Measurements from ENCODE around the gene RIC1.
A peak's percentile ranks its signal among the peaks of the same experiment; 100 is the strongest.
"Not testable (repeated sequence)": the region's sequence is repeated elsewhere in the genome, so short reads cannot be mapped to it uniquely, and the experiment has no call there.

The RIC1 gene

DNA sequence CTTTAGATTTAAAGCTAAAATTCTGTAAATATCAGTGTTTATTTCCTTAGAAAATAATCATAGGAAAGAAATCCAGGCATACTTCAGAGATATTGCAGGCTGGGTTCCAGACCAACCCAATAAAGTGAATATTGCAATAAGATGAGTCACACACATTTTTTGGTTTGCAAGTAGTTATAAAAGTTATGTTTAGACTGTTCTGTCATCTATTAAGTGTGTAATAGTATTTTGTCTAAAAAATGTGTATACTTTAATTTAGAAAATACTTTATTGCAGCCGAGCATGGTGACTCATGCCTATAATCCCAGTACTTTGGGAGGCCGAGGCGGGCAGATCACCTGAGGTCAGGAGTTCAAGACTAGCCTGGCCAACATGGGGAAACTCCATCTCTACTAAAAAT lies 6.9 kb upstream of the RIC1 start:
- DNase-seq: no peak

DNA sequence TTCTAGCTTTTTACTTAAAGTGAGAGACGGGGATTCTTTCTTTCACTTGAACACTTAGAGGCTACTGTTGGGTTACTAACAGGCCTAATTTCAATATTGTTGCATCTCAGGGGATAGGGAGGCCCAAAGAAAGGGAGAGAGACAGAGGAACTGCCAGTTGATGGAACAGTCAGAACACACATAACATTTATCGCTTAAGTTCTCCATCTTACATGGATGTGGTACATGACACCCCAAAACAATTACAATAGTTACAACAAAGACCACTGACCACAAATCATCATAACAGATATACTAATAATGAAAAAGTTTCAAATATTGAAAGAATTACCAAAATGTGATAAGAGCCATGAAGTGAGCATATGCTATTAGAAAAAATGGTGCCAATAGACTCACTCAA lies 4.3 kb upstream of the RIC1 start:
- DNase-seq: no peak

DNA sequence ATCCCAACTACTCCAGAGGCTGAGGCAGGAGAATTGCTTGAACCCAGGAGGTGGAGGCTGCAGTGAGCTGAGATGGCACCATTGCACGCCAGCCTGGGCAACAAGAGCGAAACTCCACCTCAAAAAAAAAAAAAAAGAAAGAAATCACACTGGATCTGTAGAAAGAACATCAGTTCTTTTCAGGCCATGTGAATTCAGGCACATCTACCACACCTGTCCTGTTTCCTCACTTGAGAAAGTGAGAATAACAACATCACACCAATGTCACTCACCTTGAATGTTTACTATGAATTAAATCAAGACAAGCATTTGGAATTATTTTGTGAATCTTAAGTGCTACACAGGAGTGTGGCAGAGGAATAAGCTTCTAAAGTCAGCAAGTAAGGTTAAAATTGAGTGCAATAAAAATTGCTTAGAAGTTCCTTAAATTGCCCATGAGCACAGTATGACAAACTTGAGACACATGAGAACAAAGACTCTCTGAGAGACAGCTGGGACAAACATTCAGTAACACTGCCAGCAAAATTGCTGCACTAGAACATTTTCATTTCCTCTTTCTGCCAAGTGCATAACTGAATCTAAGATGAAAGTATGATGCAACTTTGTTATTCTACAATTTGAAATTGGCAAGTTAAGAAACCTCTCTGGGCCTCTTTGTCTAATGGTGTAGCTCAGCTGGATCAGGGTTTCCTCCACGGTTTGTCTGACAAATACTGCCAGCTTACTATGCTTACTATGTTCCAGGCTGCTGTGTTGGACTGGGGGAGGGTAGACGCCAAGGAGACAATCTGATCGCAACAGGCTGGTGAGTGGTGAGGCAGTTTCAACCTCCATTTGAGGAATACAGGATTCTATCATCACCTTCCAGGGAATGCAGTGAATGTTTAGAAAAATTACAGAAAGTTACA lies 1.9 kb upstream of the RIC1 start:
- peak; percentile 56 for DNase-seq

DNA sequence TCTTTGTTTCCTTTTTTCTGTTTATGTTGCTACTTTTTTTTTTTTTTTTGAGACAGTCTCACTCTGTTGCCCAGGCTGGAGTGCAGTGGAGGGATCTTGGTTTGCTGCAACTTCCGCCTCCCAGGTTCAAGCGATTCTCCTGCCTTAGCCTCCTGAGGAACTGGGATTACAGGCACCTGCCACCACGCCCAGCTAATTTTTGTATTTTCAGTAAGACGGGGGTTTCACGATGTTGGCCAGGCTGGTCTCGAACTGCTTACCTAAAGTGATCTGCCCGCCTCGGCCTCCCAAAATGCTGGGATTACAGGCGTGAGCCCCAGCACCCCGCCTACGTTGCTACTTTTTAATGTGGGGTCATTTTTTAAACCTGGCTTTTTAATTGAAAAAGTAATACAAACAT lies 1.2 kb upstream of the RIC1 start:
- not testable (repeated sequence) for DNase-seq

DNA sequence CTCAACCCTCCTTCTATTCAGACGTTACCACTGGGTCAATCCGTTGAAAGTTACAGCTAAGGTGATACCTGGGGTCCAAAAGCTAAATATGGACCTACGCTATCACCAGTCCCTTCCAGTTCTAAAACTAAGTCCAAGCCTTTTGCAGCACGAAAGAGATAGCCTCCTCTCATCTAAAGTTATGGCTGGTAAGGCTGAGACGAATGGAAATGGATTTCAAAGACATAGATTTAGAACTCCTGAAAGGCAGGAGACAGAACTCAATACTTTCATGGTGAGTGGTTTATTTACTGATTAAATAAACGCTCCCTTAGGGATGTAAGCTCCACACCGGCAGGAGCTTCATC lies 751 bp upstream of the RIC1 start:
- DNase-seq: no peak

DNA sequence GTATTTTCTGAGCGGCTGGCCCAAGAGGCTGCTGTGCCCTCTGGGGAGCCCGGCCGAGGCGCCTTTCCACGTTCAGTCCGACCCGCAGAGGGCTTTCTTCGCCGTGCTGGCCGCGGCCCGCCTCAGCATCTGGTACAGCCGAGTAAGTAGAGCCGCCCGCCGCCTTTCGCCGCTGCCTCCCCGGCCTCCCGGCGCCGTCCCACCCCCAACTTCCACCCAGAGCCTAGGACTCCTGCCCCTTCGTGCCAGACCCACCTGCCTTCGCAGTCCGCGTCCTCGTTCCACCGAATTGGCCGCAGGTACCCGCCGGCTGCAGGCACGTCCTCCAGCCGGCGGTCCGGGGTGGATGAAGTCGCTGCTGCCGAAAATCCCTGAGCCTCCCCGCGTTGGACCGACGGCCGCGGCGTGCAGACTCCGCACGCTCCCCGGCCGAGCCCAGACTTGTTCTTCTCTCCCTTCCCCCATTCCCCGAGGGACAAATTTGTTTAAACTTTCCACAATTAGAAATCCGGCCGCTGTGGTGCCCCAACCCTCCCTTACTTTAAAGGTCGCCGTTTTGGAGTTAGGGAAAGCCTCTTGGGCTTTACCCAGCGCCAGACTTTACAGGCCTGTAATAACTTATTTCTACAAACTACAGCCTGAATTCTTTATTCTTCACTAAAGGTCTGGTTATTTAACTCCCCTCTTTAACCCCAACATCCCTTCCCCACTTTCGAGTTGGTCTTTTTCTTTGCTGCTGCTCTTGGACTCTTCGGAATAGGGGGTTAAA lies 589 bp downstream of the RIC1 start:
- peak; percentile 80 for DNase-seq

DNA sequence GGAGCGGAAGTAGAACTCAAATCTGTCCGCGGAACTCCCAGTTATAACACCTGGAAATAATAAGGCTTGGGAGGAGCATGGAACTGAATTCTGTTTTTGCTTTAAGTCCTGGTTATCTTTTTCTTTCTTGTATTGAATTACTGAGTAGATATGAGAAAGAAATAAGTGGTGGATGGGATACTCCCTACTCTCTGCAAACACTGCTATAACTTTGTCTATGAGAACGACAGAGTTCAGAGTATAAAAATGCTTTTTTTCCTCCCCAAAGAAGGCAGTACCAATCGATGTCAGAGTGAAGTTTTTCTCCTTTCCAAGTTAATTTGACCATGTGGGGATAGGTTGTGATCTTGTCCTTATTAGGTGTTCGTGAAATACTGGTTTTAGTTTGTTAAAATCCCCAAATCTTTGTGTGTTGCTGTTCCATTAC lies 1.2 kb downstream of the RIC1 start:
- DNase-seq: no peak

DNA sequence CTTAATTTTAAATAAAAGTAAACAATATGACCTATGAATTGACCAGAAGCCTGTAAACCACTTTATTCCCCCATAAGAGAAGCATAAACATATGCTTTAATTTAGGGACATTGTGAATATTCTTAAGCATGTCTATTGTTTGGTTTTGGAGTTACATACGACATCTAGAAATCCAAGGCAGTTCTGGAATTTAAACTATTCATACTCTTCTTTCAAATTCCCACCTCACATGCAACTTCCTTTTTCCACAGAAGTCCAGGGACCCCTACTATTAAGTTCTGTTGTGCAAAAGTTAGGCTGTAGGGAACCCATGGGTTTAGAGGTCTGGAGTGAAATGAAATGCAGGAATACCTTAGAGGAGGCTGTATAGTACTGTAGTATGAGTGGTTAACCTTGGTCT lies 2.1 kb downstream of the RIC1 start:
- DNase-seq: no peak

DNA sequence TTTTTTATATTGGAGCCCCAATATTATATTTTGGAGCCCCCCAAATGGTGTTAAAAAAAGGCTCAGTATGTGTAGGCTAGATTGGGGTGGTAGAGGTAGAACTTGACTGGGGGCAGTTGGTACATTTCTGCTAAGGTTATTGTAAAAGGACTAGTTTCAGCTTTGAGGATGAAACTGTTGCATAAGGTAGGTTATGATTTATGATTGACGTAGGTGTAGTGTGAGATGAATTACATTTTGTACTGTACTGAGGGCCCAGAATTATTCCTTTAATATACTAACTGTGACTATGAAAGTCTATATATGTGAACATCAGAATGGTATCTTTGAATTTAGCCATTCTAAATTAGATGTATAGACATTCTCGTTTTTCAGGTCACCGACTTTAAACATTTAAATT lies 3.6 kb downstream of the RIC1 start:
- DNase-seq: no peak

DNA sequence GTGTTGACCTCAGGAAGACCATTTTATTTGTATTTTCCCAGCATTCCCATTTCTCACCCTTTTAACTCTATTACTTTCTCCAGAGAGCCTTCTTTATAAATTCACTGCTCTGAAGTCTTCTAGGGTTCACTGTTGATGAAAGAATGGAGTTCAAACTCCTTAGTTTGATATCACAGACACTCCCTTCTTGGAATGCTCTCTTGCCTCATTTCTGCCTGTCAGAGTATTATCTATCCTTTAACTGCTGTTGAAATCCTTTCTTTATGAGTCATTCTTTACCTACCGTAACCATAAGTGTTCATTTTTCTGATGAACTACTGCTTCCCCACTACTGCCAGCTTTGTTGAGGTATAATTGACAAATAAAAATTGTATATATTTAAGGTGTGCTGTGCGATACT lies 4.3 kb downstream of the RIC1 start:
- no peak for DNase-seq

DNA sequence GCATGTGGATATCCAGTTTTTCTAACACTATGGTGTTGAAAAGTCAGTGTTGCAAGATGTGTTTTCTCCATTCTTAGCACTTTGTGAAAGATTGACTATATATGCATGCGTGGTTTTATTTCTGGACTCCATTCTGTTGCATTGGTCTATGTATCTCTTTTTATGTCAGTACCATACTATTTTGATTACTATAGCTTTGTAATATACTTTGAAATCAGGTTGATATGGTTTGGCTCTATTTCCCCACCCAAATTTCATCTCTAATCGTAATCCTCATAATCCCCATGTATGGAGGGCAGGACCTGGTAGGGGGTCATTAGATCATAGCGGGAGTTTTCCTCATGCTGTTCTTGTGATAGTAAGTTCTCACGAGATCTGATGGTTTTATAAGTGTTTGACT lies 6.5 kb downstream of the RIC1 start:
- DNase-seq: no peak

DNA sequence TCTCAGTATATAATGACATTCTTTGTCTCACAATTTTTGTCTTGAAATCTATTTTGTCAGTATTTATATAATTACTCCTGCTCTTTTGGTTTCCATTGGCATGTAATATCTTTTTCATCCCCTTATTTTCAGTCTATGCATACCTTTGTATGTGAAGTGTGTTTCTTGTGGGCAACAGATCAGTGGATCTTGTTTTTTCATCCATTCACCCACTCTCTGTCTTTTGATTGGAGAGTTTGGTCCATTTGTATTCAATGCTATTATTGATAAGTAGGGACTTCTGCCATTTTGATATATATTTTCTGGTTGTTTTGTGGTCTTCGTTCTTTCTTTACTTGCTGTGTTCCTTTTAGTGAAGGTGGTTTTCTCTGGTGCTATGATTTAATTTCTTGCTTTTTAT lies 10.9 kb downstream of the RIC1 start:
- DNase-seq: no peak

DNA sequence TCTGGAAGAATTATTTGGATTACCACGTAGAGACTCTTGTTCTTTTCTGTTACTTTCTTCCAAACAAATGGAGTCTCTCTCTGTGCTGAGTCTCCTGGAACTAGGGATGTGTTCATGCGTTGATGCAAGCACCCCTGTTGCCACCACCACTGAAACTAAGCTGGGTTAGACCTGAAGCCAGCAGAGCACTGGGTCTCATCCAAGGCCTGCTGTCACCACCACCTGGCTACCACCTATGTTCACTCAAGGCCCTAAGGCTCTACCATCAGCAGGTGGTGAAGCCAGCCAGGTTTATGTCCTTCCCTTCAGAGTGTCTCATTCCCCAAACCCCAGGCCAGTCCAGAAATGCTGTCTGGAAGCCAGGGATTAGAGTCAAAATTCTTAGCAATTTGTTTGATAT lies 13.3 kb downstream of the RIC1 start:
- DNase-seq: no peak

DNA sequence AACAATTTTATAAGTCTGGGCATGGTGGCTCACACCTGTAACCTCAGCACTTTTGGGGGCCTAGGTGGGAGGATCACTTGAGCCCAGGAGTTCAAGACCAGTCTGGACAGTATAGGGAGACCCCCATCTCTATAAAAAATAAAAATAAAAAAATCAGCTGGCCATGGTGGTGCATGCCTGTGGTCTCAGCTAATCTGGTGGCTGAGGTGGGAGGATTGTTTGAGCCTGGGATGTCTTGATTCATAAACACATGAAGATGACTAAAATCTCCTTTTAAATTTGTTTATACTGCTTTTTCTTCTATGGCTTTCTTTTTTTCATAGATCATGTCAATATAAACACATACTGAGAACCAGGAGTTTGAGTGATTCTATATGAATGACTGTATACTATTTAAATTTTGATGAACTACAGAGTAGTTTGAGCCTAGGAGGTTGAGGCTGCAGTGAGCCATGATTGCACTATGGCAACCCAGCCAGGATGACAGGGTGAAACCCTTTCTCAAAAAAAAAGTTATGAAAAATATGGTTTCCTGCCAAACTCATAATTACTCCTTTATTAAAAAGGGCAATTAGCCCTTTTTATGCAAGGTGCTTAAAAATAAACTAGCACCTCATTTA lies 14.2 kb downstream of the RIC1 start:
- no peak for DNase-seq

DNA sequence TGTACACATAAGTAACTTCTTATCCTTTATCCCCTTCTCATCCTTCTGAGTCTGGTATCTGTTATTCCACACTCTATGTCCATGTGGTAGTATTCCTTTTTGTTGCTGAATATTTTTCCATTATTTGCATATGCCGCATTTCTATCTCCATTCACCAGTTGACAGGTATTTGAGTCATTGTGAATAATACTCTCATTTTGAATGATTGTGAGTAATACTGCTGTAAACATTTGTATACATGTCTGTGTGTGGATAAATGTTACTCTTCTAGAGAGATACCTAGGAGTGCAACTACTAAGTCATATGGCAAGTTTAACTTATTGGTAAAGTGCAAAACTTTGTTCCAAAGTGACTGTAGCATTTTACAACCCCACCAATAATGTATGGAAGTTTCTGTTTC lies 15.6 kb downstream of the RIC1 start:
- no peak for DNase-seq

DNA sequence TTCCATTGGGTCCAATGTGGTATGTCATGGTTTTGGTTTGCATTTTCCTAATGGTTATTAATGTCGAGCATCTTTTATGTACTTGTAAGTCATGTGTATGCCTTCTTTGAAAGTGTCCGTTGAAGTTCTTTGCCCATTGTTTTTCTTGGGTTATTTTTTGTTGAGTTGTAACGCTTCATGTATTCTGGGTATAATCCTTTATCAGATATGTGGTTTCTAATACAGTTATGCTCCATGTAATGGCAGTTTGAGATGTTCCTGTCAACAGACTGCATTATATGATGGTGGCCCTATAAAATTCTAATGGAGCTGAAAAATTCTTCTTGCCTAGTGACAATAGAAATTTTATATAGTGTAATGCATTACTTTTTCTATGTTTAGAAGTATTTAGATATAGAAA lies 17.2 kb downstream of the RIC1 start:
- DNase-seq: no peak

DNA sequence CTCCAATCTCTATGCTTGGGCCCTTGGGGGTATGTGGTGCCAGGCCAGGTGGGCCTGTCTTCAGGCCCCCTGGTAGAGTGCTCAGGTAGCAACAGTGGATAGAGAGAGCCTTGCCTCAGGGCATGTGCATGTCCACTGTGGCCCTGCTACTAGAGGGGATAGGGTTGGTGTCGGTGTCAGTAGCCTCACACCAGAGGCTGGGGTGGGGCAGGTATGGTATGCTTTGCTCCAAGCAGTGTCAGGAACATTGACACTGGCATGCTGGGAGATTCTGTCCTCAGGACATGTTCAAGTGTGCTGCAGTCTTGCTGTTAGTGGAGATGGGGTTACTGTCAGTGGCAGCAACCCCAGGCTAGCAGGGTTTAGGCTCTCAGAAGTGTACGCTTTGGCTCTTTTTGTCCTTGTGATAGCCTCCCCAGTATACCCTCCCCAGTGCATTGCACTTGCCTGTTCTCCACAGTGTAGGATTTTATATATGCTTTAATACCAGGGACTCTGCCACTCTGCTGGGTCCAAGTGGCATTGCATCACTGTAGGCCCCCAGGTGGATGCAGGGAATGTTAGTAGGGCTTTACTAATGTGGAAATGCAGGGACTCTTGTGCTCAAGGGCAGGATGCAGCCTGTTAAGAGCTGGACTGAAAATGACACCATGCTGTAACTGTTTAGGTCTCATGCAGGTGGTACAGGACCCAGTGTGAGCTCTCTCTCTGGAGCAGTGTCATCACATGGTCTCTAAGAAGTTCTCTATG lies 21.6 kb downstream of the RIC1 start:
- DNase-seq: no peak

DNA sequence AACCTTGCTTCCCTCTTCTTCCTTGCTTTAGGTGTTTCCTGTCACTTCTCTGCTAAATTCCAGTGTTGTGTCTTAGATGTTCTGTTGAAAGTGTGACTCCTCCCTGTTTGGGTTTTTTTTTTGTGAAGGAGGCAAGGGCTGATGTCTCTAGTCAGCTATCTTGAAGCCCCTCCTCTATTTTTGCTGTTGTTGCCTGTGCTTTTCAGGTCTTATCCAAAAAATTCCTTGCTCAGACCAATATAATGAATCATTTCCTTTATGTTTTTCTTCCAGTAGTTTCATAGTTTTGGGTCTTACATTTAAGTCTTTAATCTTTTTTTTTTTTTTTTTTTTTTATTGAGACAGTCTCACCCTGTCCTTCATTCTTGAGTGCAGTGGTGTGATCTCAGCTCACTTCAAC lies 22.3 kb downstream of the RIC1 start:
- DNase-seq: no peak

DNA sequence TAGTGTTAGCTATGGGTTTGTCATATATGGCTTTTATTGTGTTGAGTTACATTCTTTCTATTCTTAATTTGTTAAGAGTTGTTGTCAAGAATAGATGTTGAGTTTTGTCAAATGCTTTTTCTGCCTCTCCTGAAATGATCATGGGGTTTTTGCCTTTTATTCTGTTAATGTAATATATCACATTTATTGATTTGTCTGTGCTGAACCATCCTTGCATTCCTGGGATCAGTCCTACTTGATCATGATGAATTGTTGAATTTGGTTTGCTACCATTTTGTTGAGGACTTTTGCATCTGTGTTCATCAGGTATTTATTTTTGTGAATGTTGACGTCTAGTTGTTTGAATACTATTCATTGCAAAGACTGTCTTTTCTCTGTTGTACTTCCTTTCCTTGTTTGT lies 23.9 kb downstream of the RIC1 start:
- no peak for DNase-seq

DNA sequence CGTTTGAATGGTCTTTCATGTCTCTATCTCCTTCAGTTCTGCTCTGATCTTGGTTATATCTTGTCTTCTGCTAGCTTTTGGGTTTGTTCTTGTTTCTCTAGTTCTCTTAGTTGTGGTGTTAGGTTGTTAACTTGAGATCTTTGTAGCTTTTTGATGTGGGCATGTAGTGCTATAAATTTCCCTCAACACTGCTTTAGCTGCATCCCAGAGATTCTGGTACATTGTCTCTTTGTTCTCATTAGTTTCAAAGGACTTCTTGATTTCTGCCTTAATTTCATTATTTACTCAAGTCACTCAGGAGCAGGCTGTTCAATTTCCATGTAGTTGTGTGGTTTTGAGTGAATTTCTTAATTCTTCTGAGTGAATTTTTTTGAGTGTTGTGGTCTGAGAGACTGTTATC lies 33.9 kb downstream of the RIC1 start:
- DNase-seq: not testable (repeated sequence)

DNA sequence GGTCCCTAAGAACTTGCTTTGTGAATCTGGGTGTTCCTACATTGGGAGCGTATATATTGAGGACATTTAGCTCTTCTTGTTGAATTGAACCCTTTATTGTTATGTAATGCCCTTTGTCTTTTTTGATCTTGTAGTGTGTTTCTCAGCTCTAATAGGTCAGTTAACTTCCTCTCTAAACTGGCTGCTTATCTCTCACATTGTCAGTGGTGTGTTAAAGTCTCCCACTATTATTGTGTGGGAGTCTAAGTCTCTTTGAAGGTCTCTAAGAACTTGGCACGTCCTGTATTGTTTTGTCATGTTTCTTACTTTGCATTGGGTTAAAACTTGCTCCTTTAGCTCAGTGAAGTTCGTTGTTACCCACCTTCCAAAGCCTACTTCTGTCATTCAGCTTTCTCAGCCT lies 36.2 kb downstream of the RIC1 start:
- DNase-seq: no peak

DNA sequence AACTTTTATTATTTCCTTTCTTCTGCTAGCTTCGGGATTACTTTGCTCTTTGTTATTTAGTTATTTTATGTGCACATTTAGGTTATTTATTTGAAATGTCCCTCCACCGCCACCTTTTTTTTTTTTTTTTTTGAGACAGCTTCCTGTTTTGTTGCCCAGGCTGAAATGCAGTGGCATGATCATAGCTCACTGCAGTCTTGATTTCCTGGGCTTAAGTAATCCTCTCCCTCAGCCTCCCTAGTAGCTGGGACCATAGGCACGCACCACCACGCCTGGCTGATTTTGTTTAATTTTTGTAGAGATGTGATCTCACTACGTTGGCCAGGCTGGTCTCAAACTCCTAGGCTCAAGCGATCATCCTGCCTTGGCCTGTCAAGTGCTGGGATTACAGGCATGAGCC lies 38.5 kb downstream of the RIC1 start:
- DNase-seq: no peak

DNA sequence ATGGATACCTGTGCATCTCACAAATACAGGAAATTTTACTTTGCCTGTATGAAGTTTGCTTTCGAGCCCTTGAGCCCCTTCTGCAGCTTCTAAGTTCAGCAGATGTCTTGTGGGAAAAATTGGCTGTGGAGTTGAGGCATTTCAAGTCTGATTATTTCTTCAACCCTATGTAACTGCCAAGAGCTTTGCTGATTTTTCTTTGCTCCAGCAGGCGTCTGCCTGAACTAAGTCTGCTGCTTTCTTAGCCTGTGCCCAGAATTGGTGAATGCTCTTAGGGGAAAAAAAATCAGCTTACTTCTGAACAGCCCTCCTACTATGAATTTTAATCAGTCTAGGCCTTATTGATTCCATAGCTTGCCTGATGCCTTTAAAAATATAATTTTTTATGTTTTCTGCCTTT lies 41.2 kb downstream of the RIC1 start:
- DNase-seq: no peak
